Measurements from ENCODE around the gene MYADML2. TPM values are rescaled to one million over a fixed set of nuclear protein-coding genes. Genes with fewer than 3 reads are reported as not detected.

The MYADML2 gene
- total RNA-seq, 1 experiment from 2014 or later = 0.22 TPM

DNA sequence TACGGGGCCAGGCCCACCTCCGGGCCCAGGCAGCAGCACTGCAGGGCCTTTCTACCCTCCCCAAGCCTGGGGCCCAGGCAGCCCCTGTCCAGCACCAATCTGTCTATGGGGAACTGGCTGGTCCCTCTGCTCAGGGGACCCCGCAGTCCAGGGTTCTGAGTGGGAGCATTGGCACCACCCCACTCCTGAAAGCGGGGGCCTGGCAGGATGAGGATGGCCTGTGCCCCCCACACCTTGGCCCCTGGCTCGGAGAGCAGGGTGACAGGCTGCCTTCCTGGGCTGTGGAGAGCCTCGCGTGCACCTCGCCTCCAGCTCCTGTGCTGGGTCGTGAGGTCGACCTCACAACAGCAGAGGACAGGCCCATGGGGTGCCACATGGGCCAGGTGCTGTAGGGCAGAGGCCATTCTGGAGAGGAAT is 43.6 kb downstream of the MYADML2 start:
- Mint-ChIP-seq H3K27ac (no peak overlapping the region), H3K4me3 (no peak overlapping the region), H3K9me3 (no peaks in the 10 kb centered on the region), H3K4me1 (peaks cover 0 to 3% of the 10 kb centered on the region in 2 experiments; a peak in 2 of 4 replicates), H3K36me3 (ENCODE audit: insufficient read depth in 1 of 3, low read depth in 3 of 3) (peaks cover 4 to 25% (median 12%) of the 10 kb centered on the region in 3 experiments; a peak in 6 of 7 replicates), H3K27me3 (ENCODE audit: low read depth) (peaks cover 11% of the 10 kb centered on the region)
- H2BK5ac ChIP-seq (ENCODE audit: insufficient read length, low read length) = no peak overlapping the region
- no peaks in the 10 kb centered on the region for H3K79me1 ChIP-seq (ENCODE audit: insufficient read depth, low read depth, low read length, poor library complexity, severe bottlenecking)
- H3K56ac ChIP-seq (ENCODE audit: insufficient read length, low read depth, low read length) = no peak overlapping the region
- H4K91ac ChIP-seq (ENCODE audit: insufficient read length, low read depth, low read length) = no peak overlapping the region
- H4K20me1 ChIP-seq (ENCODE audit: control insufficient read depth, insufficient read depth, insufficient read length) = no peaks in the 10 kb centered on the region
- no peaks in the 10 kb centered on the region for H3K4me1 ChIP-seq (ENCODE audit: insufficient read depth, low read length)
- H3K4me2 ChIP-seq (ENCODE audit: insufficient read depth, insufficient read length, low read length) = no peak overlapping the region
- no peaks in the 10 kb centered on the region; the same call in 1 of the 2 replicates for H3K27me3 ChIP-seq (ENCODE audit: insufficient read depth, low read length)
- no peaks in the 10 kb centered on the region for H3K9me3 ChIP-seq (ENCODE audit: control insufficient read depth, low read depth, low read length)
- DNase-seq = no peak
- no peaks in the 10 kb centered on the region for H3K79me2 ChIP-seq (ENCODE audit: insufficient read depth, low read length)
- no peak overlapping the region for H3K27ac ChIP-seq (ENCODE audit: insufficient read length, low read depth, low read length)
- TF ChIP-seq, protein P1, sequence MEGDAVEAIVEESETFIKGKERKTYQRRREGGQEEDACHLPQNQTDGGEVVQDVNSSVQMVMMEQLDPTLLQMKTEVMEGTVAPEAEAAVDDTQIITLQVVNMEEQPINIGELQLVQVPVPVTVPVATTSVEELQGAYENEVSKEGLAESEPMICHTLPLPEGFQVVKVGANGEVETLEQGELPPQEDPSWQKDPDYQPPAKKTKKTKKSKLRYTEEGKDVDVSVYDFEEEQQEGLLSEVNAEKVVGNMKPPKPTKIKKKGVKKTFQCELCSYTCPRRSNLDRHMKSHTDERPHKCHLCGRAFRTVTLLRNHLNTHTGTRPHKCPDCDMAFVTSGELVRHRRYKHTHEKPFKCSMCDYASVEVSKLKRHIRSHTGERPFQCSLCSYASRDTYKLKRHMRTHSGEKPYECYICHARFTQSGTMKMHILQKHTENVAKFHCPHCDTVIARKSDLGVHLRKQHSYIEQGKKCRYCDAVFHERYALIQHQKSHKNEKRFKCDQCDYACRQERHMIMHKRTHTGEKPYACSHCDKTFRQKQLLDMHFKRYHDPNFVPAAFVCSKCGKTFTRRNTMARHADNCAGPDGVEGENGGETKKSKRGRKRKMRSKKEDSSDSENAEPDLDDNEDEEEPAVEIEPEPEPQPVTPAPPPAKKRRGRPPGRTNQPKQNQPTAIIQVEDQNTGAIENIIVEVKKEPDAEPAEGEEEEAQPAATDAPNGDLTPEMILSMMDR (conservative IDR thresholded peaks at IDR 0.05) = no peak
- H2BK20ac ChIP-seq (ENCODE audit: low read depth, low read length, poor library complexity, severe bottlenecking) = no peak overlapping the region
- H3K23ac ChIP-seq (ENCODE audit: insufficient read length, low read depth, low read length) = no peak overlapping the region
- no peak overlapping the region for H2BK12ac ChIP-seq (ENCODE audit: insufficient read length, low read depth, low read length)
- H3K23me2 ChIP-seq (ENCODE audit: insufficient read length, low read depth, low read length, poor library complexity, severe bottlenecking) = peaks cover 11% of the 10 kb centered on the region
- no peak overlapping the region for H4K8ac ChIP-seq (replicated peaks; ENCODE audit: insufficient read length, low read depth, low read length)
- H2BK15ac ChIP-seq (ENCODE audit: low read depth, low read length) = no peak overlapping the region
- no peak overlapping the region for H3T11ph ChIP-seq (ENCODE audit: low read length)
- H3K9ac ChIP-seq (ENCODE audit: extremely low read depth, insufficient read length, low read length) = no peak overlapping the region
- no peak overlapping the region for H2AK5ac ChIP-seq (ENCODE audit: insufficient read length, low read length)
- no peak overlapping the region for H3K14ac ChIP-seq (ENCODE audit: insufficient read depth, low read length)
- no peak overlapping the region for H2BK120ac ChIP-seq (ENCODE audit: low read depth, low read length, poor library complexity, severe bottlenecking)
- H2AFZ ChIP-seq (ENCODE audit: low read length) = no peak overlapping the region
- H4K5ac ChIP-seq (ENCODE audit: insufficient read length, low read depth, low read length) = no peak overlapping the region
- no CpG with 5 or more reads among the region's 10 CpGs for WGBS (ENCODE audit: extremely low coverage, insufficient read length, low lambda C conversion rate)
- H3K4ac ChIP-seq (ENCODE audit: low read depth, low read length) = no peak overlapping the region
- no peak overlapping the region for H3K18ac ChIP-seq (ENCODE audit: insufficient read length, low read depth, low read length)

Data from H9 (cell line).